Activated T-cell treated with anti-CD3 and anti-CD28 coated beads, Interleukin-2, amount 50 U/mL, for 4 hours (primary cell): ENCODE data around the gene ARSD. TPM values are rescaled to one million over a fixed set of nuclear protein-coding genes. Genes with fewer than 3 reads are reported as not detected.
"Not testable (repeated sequence)": the region's sequence is repeated elsewhere in the genome, so short reads cannot be mapped to it uniquely, and the experiment has no call there.

ENCODE experiments used
- ATAC-seq, 2 donors: fragments of 200-7000 bp; cut with Tn5 transposase; one replicate each; pipeline ENCODE4 v1.10.0; 2021
- DNase-seq: peaks from one replicate; pipeline ENCODE4 v3.0.0-alpha.2; 2020
- H3K27me3 Mint-ChIP-seq: one replicate; pipeline ENCODE4 v1.8.0; 2021; ENCODE audit warnings: low read depth, mixed read lengths
- H3K36me3 Mint-ChIP-seq: one replicate; pipeline ENCODE4 v1.8.0; 2022; ENCODE audit warnings: mixed read lengths; ENCODE audit not compliant: insufficient read depth
- H3K4me1 Mint-ChIP-seq: one replicate; pipeline ENCODE4 v1.8.0; 2021; ENCODE audit warnings: low read depth, mixed read lengths
- H3K4me3 Mint-ChIP-seq: one replicate; pipeline ENCODE4 v1.8.0; 2021; ENCODE audit warnings: mild to moderate bottlenecking, moderate library complexity, mixed read lengths
- H3K9me3 Mint-ChIP-seq: one replicate; pipeline ENCODE4 v1.8.0; 2021; ENCODE audit warnings: mixed read lengths
- total RNA-seq, 3 donors: library from RNA; stranded (reverse); gene quantifications; one replicate each; pipeline ENCODE4 v1.2.1, GENCODE V29; 2021

Gene ARSD
- total RNA-seq, 3 donors from 2014 or later: 0.61 to 1.0 (median 0.73) TPM

DNA sequence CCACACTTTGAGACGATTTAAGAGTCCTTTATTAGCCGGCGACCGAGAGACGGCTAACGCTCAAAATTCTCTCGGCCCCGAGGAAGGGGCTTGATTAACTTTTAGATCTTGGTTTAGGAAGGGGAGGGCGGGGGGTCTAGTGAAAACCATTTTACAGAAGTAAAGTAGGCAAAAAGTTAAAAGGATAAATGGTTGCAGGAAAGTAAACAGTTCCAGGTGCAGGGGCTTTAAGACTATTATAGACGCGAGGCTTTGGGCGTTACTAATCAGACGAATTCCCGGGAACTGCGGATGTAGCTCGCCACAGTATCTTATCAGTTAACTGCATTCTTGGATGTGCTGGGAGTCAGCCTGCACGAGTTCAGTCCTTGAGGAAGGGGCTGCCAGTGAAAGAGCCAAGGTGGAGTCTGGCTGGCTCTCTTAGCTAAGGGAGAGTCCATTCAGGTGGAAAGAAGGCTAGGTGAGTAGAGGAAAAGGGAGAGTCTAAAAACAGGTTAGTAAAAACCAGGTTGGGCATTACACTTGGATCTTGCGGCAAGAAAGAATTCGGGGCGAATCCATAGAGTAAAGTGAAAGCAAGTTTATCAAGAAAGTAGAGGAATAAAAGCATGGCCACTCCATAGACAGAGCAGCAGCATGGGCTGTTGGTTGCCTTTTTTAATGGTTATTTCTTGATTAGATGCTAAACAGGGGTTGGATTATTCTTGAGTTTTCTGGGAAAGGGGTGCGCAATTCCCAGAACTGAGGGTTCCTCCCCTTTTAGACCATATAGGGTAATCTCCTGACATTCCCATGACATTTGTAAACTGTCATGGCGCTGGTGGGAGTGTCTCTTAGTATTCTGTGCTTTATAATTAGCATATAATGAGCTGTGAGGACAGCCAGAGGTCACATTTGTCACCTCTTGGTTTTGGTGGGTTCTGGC is 38.3 kb downstream of the ARSD start:
- DNase-seq, H3K4me3 Mint-ChIP-seq, H3K4me1 Mint-ChIP-seq, H3K36me3 Mint-ChIP-seq, H3K9me3 Mint-ChIP-seq, ATAC-seq, H3K27me3 Mint-ChIP-seq: not testable (repeated sequence)

DNA sequence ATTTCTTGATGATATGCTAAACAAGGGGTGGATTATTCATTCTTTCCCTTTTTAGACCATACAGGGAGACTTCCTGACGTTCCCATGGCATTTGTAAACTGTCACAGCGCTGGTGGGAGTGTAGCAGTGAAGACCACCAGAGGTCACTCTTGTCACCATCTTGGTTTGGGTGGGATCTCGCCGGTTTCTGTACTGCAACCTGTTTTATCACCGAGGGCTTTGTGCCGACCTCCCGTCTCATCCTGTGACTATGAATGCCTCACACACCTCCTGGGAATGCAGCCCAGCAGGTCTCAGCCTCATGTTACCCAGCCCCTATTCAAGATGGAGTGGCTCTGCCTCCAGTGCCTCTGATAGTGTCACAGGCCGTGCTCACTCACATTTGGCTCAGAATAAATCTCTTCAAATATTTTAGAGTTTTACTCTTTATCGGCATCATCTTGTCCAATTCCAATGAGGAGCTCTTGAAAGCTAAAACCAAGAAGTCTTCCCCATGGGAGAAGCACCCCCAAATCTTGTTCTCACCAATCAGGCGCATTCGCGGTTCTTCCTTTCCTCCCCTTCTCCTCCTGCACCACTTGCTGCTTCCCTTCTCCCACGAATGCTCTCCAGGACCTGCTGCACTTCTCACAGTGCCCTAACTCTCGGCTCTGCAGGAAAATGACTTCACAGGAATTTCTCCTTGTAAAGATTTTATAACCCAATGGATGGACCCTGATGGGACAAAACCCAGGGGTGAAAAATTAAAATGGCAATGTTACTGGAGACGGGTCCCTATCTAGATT is 39.2 kb downstream of the ARSD start:
- H3K9me3 Mint-ChIP-seq, H3K27me3 Mint-ChIP-seq, H3K36me3 Mint-ChIP-seq, DNase-seq, ATAC-seq, H3K4me1 Mint-ChIP-seq: not testable (repeated sequence)
- H3K4me3 Mint-ChIP-seq: peak overlapping the region; percentile 75

DNA sequence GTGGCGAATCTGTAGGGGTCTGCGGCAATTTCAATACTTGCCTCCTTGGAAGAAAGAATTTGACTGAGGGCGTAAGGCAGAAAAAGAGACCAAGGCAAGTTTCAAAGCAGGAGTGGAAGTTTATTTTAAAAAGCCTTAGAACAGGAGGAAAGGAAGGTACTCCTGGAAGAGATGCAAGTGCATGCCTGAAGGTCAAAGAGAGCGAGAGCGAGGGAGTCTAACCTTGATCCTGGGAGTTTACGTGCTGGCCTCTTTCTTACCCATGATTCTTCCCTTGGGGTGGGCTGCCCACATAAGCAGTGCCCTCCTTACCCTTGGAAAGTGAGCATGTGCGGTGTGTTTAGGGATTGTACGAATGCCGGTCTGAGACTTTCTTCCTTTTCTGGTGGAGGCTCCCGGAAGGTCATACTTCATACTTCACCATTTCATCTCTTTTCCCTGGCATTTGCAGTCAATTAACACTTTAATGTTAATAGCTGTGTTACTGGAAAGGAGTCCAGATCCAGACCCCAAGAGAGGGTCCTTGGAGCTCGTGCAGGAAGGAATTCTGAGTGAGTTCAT is 40.0 kb downstream of the ARSD start:
- H3K9me3 Mint-ChIP-seq: no peaks in the 10 kb centered on the region
- H3K4me3 Mint-ChIP-seq: peak overlapping the region; percentile 75
- no peaks in the 10 kb centered on the region for H3K36me3 Mint-ChIP-seq
- peaks cover 1% of the 10 kb centered on the region for H3K27me3 Mint-ChIP-seq
- no peak for ATAC-seq
- peaks cover 6% of the 10 kb centered on the region for H3K4me1 Mint-ChIP-seq
- DNase-seq: no peak

DNA sequence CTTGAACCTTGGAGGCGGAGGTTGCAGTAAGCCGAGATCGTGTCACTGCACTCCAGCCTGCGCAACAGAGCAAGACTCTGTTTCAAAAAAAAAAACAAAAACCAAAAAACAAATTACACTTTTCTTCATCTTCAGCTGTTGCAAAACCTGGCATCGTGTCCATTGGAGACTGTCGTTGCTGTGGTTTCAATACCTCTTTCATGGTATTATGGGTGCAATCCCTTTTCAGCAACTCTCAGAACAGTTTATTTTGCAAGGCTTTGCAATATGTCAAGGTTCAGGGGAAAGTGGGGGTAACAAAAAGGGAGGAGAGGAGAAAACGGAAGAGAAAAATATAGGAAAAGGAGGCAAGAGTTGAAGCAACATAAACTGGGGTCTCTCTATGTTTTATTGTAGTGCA is 40.8 kb downstream of the ARSD start:
- Mint-ChIP-seq H3K4me1 (peaks cover 6% of the 10 kb centered on the region), H3K9me3 (no peaks in the 10 kb centered on the region), H3K27me3 (peaks cover 1% of the 10 kb centered on the region), H3K4me3 (no peak overlapping the region), H3K36me3 (no peaks in the 10 kb centered on the region)
- DNase-seq (no peak), ATAC-seq (no peak)

DNA sequence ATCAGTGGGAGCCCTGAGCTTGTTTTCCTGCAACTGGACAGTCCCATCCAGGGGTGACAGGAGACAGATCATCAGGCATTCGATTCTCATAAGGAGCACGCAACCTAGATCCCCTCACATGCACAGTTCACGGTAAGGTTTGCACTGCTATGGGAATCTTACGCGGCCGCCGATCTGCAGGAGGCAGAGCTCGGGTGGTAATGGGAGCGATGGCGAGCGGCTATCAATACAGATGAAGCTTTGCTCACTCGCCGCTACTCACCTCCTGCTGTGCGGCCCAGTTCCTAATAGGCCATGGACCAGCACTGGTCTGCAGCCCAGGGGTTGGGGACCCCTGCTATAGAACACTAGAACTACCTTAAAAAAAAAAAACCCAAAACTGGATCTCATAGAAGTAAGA is 45.4 kb downstream of the ARSD start:
- Mint-ChIP-seq H3K27me3 (peaks cover 8% of the 10 kb centered on the region), H3K36me3 (no peaks in the 10 kb centered on the region), H3K9me3 (no peaks in the 10 kb centered on the region), H3K4me3 (no peak overlapping the region), H3K4me1 (peaks cover 2% of the 10 kb centered on the region)
- DNase-seq (no peak), ATAC-seq (no peak)

DNA sequence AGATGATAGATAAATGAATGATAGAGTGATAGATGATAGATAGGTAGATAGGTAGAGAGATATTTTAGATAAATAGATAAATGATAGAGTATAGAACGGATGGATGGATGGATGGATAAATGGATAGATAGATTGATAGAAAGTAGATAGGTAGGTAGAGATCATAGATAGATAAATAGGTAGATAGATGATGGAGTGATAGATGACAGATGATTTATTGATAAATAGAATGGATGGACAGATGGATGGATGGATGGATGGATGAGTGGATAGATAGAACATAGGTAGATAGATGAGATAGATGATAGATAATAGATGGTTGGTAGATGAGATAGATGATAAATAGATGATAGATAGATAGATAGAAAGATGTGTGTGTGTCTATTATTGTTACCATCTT is 49.5 kb downstream of the ARSD start:
- Mint-ChIP-seq H3K4me1 (no peaks in the 10 kb centered on the region), H3K27me3 (peaks cover 8% of the 10 kb centered on the region), H3K4me3 (no peak overlapping the region), H3K36me3 (no peaks in the 10 kb centered on the region), H3K9me3 (no peaks in the 10 kb centered on the region)
- no peak for DNase-seq
- no peak for ATAC-seq

DNA sequence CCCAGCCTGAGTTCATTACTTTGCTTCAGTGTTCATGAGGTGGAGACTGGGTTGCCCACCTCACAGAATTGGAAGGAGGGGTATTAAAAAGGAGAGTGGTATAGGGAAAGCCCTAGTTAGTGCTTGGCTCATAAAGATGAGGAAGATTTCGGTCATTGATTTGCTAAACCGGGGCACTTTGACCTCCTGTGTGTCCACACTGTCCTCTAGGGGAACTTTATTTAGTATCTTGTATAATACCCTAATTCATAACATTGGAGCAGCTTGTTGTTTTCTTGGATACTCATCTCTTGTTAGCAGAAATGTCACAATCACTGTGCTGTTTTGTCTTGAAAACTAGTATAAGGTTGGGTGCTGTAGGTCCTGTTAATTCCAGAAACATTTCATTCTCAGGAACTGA is 50.6 kb downstream of the ARSD start:
- Mint-ChIP-seq H3K36me3 (no peaks in the 10 kb centered on the region), H3K4me1 (no peaks in the 10 kb centered on the region), H3K9me3 (no peaks in the 10 kb centered on the region), H3K27me3 (peaks cover 9% of the 10 kb centered on the region), H3K4me3 (no peak overlapping the region)
- ATAC-seq (no peak), DNase-seq (no peak)

DNA sequence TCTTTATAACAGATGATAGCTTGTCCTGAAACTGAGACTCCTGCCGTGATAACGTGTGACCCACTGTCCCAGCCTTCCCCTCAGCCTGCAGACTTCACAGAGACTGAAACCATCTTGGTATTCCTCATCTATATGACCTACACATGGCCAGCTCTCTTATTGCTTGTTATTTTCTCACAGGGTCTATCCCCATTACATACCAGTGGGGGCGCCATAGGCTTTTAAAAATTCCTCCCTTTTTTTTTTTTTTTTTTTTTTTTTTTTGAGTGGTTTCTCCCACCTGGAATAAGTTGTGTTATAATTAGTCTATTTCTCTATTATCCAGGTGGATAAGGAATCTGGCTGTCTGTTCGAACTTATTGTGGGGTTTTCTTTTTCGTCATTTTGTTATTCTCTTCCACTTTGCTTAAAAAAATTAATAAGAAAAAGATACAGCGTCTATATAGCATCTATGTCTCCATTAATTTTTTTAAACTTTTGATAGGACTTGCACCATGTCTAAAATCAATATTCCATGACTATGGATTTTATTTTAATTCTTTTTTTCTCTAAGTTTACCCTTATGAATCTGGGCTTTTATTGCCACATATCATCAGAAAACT is 53.2 kb downstream of the ARSD start:
- no peak overlapping the region for H3K4me3 Mint-ChIP-seq
- ATAC-seq (no peak), DNase-seq (no peak)
- peaks cover 5% of the 10 kb centered on the region for H3K27me3 Mint-ChIP-seq
- no peaks in the 10 kb centered on the region for H3K36me3 Mint-ChIP-seq
- no peaks in the 10 kb centered on the region for H3K4me1 Mint-ChIP-seq
- H3K9me3 Mint-ChIP-seq: no peaks in the 10 kb centered on the region

DNA sequence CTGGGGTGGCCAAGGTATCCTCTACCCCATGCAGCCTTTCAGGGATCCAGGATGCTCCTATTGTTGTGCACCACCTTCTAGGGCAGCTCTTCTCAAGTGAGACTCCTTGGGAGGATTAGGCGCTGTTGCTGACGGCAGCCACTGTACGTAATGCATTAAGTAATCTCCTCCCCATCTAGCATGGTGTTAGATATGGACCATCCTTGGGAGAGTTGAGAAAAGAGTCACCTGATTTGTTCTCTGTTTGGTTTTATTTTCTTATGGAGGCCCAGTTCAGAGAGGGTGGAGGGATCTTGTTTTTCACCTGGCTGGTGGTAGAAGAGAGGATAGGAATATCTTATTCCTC is 54.0 kb downstream of the ARSD start:
- H3K27me3 Mint-ChIP-seq: peaks cover 5% of the 10 kb centered on the region
- DNase-seq (no peak), ATAC-seq (no peak)
- H3K4me1 Mint-ChIP-seq: no peaks in the 10 kb centered on the region
- H3K36me3 Mint-ChIP-seq: no peaks in the 10 kb centered on the region
- no peak overlapping the region for H3K4me3 Mint-ChIP-seq
- H3K9me3 Mint-ChIP-seq: peaks cover 4% of the 10 kb centered on the region

DNA sequence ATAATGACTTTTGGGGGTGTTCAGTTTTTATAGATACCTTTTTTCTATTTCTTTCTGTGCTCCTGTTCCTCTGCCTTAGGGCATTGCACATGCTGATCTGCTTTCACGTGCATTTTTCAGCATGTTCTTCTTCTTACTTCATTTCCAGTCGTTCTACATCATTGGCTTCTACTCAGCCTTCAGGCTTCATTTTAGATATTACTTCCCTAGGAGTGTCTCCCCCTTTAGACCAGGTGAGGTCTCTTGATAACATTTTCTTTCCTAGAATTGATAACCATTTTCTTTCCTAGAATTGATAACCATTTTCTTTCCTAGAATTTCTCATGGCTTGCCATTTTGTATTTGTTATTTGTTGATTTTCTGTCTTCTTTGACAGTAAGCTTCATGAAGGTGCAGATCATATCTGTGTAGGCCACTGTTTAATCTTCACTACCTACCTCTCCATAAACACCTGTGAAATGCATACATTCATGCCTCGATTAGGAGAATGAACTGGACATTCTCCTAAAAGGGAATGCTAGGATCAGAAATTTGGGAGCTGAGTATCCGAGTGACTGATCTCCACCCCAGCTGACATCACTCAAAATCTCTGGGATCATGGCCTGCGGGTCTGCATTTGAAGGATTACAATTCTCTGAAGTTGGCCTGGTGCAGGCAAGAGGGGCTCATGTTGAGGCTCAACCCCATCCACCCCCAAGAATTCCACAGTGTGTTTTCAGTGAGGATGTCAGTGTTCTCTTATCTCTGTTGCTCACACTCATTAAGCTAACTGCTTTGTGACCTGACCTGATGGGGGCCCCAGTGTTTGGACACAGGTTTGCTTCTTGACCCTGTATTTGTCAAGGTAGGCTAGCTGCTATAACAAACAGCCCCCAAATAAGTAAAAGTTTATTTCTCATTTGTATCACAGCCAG is 54.7 kb downstream of the ARSD start:
- Mint-ChIP-seq H3K4me3 (no peak overlapping the region), H3K36me3 (no peaks in the 10 kb centered on the region), H3K27me3 (peaks cover 5% of the 10 kb centered on the region), H3K4me1 (no peaks in the 10 kb centered on the region), H3K9me3 (peaks cover 4% of the 10 kb centered on the region)
- DNase-seq: no peak
- ATAC-seq: no peak

DNA sequence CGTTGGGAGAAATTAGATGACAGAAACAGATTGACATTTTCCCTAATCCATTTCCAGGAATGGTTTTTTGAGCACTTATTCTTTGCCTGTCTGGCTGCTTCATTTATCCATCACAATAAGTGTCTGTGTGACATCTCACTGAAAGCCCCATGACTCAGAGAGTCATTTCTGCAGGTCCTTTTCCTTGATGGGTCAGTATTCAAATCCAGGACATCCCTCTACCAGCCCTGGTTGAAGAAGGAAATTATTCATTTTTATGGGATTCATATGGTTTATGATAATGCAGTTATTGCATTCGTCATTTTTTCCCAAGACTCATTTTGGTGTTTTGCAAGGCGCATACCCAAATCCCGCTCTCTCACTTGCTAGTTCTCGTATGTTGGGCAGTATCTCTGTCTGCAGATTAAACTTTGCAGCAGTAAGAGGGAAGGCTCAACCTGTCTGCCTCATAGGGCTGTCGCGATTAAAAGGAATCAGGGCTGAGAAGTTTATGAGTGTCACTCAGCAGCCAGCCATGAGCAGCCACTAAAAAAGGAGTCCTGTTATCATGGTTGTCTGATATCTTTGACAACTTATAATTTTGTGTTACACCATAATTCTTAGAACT is 56.4 kb downstream of the ARSD start:
- Mint-ChIP-seq H3K4me3 (no peak overlapping the region), H3K27me3 (peaks cover 5% of the 10 kb centered on the region), H3K9me3 (peaks cover 4% of the 10 kb centered on the region), H3K36me3 (no peaks in the 10 kb centered on the region), H3K4me1 (no peaks in the 10 kb centered on the region)
- ATAC-seq: no peak
- no peak for DNase-seq

DNA sequence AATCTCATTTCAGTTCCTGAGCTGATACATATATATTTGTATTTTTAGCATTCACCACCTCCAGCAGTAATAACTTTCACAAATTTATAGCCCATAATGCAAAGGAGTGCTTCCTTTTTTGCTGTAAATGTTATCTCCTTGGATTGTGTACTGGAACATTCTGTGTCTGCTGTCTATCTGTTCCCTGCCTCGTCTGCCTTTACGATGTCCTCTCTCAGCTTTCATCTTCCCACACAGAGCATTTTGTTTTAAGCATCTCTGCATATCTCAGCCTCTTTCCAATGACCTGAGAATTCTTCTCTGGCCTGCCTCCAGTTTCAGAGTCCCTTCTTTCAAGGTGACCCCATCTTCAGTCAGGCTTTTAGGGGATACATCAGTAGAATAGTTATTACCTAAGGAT is 57.3 kb downstream of the ARSD start:
- Mint-ChIP-seq H3K4me3 (no peak overlapping the region), H3K27me3 (peaks cover 3% of the 10 kb centered on the region)

DNA sequence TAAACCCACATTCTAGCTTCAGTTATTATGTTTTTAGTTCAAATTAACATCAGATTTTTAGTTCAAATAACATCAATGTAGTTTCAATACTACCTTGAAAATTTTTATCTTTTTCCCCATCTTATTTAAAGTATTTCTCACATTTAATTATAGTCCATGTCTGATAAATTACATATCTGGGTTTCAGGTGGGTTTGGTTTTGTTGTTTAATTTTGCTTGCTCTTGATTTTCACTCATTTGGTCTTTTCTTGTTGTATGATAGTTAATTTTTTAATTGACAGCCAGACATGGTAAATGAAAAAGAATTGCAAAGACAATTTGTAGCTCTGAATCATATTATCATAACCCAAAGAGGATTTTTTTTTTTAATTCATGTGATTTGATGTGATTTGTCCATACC is 58.5 kb downstream of the ARSD start:
- Mint-ChIP-seq H3K36me3 (no peaks in the 10 kb centered on the region), H3K4me1 (no peaks in the 10 kb centered on the region), H3K27me3 (peaks cover 3% of the 10 kb centered on the region), H3K4me3 (no peak overlapping the region), H3K9me3 (peaks cover 4% of the 10 kb centered on the region)
- DNase-seq (no peak), ATAC-seq (no peak)

More for the DNA sequence above, 57.3 kb downstream of the ARSD start:
- no peak for DNase-seq
- Mint-ChIP-seq H3K36me3 (no peaks in the 10 kb centered on the region), H3K9me3 (peaks cover 4% of the 10 kb centered on the region), H3K4me1 (no peaks in the 10 kb centered on the region)
- ATAC-seq: no peak
